ENCODE results near the gene SLC9A4.

Gene SLC9A4, protein sequence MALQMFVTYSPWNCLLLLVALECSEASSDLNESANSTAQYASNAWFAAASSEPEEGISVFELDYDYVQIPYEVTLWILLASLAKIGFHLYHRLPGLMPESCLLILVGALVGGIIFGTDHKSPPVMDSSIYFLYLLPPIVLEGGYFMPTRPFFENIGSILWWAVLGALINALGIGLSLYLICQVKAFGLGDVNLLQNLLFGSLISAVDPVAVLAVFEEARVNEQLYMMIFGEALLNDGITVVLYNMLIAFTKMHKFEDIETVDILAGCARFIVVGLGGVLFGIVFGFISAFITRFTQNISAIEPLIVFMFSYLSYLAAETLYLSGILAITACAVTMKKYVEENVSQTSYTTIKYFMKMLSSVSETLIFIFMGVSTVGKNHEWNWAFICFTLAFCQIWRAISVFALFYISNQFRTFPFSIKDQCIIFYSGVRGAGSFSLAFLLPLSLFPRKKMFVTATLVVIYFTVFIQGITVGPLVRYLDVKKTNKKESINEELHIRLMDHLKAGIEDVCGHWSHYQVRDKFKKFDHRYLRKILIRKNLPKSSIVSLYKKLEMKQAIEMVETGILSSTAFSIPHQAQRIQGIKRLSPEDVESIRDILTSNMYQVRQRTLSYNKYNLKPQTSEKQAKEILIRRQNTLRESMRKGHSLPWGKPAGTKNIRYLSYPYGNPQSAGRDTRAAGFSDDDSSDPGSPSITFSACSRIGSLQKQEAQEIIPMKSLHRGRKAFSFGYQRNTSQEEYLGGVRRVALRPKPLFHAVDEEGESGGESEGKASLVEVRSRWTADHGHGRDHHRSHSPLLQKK
- long read RNA-seq, donor 1, full-length matches to known transcripts = 1 of 1 reads
- long read RNA-seq, donor 1, partial matches to known transcripts = 0 of 1 reads
- long read RNA-seq, donor 1, other reads (novel, unspliced or antisense) = 0 of 1 reads
- long read RNA-seq, donor 2 = 0 reads
- long read RNA-seq, donor 3 = 0 reads
- long read RNA-seq, donor 4 = 0 reads
- long read RNA-seq, donor 5 = 0 reads
- long read RNA-seq, donor 6 = 0 reads
- long read RNA-seq, donor 7 = 0 reads
- long read RNA-seq, donor 8, full-length matches to known transcripts = 1 of 1 reads
- long read RNA-seq, donor 8, partial matches to known transcripts = 0 of 1 reads
- long read RNA-seq, donor 8, other reads (novel, unspliced or antisense) = 0 of 1 reads

DNA sequence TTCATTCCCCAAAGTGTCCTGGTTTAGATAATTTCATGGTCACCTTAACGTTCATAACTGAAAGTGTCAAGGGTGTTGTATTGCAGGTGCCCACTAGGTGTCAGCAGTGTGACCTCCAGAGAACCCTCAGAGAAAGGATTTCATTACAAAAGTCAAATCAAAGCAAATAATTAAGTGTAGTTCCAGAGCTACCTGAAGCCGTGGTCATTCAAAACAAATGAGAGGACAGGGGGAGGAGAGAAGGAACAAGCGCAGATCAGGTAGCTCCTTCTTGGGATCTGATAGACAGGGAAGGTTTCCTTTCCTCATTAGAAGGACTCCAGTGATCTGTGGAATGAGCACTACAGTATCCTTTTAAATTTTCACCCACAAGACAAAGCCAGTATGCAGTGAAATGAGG, at the start of gene SLC9A4:
SLC9A4 (plus strand) TSS at position 207 of the 400 bp plus-strand sequence. CDS start 534 bp downstream, outside the sequence.
- peak; percentile 37 for DNase-seq

DNA sequence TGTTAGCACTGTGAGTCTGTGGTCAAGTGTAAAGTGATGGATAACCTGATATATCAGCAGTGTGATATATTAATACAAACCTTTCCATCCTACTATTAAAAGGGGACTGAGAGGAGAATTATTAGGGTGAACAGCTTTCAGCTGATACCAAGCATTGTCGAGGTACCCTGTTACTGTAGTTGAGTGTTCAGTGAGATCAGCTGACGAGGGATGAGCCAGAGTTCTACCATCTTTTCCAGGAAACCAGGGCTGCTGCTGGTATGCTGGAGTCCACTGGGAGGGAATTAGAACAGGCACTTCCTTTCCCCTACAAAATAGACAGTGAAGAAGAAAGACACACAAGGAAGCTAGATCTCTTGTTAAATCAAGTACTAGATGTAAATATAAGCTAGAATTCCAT, 49.7 kb upstream of the SLC9A4 start:
- DNase-seq = no peak

DNA sequence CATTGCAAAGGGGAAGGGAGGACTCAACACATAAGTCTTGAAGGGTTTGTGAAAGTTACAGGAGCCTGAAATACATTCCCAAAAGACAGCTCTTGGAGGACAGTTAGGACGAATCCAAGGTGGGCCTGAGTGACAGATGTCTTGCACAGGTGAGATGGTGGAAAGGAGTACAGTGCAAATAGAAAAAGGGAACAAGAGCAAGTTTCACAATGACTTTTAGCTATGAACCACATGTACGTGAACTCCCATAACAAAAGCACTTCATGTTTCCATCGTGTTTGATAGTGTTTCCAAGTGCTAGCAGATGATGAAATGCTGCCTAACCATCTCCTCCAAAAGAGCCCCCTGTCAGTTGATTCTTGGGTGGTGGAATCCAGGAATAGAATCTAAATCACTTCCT, 48.3 kb upstream of the SLC9A4 start:
- DNase-seq = no peak

DNA sequence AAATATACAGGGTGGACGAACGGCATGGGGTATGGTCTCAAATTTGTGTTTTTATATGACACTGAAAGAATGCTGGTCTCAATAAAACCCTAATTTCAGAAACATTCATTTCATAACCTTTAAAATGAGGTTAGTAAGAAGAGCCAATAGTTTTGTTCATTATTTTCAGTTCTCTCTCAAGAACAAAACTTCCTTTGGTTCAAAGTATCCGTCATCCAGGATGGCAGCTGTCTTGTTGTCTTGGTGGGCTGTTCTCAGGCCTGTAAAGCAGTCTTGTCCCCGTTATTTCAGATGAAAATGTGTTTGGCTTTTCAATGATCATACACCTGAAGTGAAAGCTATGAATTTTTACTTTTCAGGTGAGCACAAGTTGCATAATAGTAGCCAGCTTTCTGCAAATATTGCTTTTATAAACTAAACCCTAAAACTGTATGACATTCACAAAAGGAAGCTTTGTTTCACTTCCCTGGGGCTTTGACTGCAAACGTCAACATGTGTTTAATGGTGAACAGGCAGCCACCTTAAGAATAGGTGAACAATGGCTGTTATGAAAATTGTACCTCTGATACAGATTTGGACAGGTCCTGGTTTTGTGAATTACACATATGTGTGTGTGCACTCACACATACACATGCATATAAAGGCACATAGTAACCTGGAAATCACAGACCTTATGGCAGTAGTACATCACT, 47.4 kb upstream of the SLC9A4 start:
- DNase-seq = no peak

DNA sequence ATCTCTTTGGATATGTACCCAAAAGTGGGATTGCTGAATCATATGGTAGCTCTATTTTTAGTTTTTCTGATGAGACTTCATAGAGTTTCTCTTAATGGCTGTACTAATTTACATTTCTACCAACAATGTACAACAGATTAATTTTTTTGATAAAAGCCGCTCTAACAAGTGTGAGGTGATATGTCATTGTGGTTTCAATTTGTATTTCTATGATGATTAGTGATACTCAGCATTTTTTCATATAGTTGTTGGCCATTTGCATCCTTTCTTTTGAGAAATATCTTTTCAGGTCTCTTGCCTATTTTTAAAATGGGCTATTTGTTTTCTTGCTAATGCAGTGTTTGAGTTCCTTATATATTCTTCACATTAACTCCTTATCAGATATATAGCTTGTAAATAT, 45.8 kb upstream of the SLC9A4 start:
- no peak for DNase-seq

DNA sequence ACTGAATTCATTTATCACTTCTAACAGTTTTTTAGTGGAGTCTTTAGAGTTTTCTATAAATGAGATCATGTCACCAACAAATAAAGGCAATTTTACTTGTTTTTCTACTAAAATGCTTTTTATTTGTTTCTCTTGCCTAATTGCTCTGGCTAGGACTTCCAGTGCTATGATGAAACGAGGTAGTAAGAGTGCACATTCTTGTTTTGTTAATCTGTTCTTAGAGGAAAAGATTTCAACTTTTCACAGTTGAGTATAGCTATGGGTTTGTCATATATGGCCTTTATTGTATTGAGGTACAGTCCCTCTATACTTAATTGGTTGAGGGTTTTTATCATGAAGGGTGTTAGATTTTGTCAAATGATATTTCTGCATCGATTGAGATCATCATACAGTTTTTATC, 44.5 kb upstream of the SLC9A4 start:
- no peak for DNase-seq

DNA sequence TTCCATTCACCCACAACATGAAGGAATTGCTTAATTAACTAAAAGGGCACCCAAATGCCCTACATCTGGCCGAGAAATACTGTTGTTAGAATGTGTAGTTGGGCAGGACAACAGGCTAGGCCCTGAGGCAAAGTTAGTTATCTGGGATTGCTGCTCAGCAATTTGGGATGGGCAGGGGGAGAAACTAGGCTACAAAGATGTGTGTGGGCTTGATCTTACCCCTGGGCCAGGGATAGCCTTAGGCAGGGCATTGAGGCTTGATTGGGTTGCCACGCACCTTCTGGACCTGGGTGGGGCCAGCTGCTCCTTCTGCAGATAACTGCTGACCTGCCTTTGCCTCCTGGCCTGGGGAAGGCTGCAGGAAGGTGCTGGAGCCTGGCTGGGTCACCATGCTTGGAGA, 40.6 kb upstream of the SLC9A4 start:
- no peak for DNase-seq

DNA sequence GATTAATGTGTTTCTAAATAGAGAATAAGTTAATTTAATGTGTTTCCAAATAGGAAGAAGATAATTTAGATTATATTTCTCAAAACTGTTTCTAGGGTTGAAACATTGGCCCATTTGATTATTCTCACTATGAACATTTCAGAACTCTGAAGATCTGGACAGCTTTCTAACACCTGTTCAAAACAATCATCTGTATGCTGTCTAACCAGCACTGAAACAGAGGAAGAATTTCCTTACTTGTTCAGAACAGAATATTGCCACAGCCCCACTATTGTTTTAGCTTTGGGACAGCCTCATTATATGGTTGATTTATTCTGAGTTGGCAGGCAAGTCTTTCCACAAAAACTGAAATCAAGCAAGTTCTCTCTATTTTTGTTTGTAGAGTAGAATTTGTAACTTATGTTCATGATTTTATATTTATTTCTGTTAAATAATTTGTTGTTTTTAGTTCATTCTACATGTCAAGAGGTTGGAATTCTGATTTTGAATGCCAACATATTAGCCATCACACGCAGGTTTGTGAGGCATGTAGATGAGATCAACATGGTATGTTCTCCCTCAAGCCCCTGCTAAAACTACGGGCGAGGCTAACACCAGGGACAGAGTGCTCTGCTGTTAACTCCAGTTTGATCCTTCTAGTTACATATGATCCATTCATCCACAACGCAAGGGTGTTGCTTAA, 38.9 kb upstream of the SLC9A4 start:
- DNase-seq = no peak

DNA sequence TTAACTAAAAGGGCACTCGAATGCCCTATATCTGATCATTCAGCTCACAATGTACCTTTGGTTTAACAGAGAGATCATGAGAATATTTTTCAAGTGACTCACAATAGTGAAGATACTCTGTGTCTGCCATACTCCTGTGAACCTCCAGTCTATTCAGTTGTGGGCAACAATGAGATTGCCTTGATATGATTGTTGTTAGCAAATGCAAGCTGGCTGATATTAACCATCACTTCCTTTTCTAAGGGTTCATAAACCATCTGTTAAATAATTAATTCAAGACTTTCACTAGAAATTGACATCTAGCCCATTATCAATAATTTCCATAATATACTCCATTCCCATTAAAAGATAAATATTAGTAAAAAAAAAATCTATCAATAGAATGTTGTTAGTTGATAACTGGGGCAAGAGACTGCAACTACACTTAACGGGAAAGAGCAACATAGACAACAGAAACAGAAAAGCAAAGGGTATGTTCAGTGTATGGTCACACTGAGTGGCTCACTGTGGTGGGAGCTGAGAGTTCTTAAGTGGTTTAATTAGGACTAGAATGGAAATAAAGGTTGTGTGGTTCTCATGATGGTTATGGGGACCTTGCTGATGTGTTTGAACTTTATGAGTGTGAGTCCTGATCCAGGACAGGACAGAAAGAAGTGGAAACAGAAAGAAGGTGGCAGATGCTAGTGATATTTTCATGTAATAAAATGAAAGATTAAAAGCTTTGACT, 38.2 kb upstream of the SLC9A4 start:
- no peak for DNase-seq

DNA sequence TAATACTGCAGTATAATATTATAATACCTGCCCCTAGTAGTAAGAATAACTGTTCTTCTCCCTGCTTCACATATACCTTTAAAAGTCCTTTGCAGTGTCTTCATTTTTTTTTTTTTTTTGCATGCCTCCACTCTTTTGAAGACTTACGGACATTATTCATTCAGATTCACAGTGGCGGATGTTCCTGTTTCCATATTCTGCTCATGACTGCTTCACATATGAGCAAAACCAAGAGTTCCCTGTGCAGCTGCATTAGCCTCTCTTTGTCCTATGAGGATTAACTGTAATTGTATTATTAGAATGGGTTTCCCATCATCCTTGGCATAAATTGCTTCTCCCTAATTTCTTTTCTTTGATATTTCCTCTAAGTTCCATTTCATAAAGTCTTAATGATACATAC, 37.3 kb upstream of the SLC9A4 start:
- no peak for DNase-seq

DNA sequence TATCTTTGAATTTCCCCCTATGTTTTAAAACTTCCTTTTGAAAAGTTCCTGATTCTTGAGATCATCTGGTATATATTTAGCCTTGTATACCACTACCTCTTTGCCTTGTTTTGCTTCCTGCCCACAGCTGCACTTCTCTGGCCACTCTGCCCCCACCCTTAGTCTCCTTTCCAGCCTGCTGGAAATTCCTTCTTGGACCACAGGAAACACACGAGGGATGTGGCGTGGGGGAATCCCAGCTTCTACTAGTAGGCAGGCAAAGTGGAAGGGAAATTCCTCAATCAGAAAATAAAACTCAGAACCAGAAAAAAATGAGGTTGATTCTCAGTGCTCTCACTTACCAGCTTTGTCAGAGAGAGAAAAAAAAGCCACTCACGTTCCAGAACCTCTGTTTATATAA, 36.7 kb upstream of the SLC9A4 start:
- DNase-seq = no peak

DNA sequence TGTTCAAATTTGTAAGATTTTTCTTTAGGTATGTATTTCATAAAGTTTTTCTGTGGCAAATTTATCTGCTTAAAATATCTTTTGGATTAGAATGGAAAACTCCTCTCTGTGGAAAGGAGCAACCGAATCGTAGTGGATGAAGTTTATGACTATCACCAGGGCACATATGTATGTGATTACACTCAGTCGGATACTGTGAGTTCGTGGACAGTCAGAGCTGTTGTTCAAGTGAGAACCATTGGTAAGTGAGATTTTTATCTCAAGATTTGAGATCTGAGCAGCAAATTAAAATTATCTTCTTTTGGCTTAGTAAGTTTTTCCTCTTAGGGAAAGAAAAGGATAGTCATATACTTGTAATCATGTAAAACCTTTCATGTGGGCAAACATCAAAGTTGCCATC, 35.9 kb upstream of the SLC9A4 start:
- no peak for DNase-seq

DNA sequence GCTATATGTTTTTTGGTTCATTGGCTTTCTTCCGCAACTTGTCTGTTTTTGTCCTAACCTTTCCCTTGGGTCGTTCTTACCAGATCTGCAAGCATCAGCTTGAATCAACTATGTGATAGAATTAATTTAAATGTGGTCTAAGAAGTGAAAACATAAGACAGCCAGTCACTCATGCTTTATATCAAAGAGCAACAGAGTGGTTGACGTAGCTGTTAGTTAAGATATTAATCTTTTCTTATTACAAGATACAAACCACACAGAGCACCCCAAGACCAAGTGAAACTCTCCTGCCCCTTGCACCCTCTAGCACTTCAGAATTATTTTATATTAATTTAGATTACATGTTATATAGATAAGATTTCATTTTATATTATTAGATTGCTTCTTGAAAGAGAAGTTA, 34.9 kb upstream of the SLC9A4 start:
- DNase-seq = no peak

DNA sequence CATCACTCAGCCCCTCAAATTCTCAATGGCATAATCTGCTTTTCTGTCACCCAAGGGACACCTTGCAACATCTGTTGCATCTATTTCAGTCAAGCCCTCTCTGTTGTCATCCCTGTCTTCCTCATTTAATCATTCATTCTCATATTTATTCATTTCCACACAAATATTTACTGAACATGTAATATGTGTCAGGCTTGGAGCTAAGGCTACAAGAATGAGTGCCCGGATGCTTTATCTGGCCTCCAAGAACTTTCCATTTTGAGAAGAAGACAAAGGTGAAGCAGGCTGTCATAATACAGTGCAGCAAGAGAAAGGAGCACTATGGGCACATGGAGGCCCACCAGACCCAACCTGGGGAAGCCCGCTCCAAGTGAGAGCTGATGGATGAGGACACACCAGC, 34.4 kb upstream of the SLC9A4 start:
- no peak for DNase-seq

DNA sequence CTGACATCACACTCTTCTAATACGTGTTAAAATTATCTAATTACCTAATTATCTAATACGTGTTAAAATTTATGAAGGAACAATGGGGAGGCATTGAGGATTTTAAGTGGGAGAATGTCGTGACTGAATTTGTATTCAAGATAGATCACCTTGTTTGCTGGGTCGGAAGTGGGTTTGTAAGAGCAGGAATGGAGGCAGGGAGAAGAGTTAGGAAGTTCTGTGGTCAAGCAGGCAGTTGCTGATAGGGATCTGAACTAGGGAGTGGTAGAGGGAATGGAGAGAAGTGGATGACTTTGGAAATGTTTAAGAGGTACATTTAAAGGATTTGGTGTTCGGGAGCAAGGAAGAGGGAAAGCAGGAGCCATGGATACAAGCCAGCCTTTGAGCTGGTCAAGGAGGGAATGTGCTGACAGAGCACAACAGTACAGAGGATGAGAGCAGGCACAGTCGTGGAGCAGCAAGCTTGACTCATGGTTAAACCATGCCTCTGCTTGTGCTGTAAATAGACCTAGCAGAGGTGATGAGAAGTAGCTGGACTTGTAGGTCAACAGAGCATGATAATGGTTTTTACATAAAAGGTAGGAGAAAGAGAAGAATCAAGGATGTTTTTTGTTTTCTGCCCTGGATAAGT, 33.8 kb upstream of the SLC9A4 start:
- no peak for DNase-seq

DNA sequence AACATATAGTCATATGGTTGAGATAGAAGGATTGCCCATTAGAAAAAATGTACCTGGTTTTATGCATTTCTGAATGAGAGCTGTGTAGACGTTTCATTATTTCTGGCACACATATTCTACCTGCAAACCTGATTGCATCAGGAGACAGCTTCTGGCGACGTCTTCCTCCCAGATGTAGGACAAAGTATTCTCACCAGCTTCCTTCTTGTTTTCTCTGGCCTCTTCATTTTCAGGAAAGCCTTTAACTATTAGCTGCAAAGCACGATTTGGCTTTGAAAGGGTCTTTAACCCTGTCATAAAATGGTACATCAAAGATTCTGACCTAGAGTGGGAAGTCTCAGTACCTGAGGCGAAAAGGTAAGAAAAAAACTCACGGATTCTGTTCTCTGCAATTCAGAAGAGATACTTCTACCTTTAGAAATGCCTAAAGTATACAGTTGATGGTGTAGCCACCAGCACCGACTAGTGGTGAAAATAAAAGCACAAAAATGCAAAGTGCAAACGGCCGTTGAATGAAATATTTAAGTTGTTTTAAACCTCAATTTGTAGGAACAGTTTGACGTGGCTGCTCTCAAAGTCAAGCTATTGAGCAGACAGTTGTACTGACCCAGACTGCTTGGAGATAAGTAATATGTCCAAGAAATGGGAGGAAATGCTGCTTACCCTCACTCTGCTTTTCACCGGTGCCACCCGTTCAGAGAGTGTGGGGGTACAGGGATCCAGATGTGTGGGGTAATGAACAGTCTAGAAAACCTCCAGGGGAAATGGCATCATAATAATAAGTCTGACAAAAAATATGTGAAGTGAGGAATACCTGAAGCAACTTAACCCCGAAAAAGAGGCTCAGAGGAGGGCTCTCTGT, 29.8 kb upstream of the SLC9A4 start:
- no peak for DNase-seq

DNA sequence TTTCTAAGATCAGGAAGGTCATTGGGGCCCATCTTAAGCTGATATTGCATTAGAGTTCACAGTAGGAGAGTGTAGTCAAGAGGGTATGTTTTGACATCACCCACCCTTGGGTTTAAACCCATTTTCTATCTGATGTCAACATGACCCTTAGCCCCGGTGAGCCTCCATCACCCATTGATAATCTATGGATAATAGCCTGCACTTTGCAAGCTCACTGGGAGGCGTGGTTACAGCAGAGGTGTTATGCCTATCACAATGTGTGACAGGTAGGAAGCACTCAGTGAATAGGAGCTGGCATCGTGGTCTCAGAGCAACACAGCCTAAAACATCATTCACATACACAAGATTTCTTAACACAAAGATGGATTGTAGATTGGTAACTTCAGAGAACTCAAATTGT, 28.8 kb upstream of the SLC9A4 start:
- no peak for DNase-seq

DNA sequence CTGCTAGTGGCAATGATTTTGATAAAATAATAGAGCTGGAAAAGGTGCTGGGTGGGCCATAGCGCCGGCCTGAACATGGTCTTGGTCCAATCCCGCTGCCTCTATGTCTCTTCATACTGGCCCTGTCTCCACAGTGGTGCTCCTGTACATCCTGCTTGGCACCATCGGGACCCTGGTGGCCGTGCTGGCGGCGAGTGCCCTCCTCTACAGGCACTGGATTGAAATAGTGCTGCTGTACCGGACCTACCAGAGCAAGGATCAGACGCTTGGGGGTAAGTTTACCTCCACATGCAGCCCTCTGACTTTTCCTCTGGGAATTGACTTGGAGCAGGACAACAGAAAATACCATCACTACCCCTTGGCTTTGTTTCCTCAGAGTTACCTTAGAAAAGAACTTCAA, 26.1 kb upstream of the SLC9A4 start:
- no peak for DNase-seq

DNA sequence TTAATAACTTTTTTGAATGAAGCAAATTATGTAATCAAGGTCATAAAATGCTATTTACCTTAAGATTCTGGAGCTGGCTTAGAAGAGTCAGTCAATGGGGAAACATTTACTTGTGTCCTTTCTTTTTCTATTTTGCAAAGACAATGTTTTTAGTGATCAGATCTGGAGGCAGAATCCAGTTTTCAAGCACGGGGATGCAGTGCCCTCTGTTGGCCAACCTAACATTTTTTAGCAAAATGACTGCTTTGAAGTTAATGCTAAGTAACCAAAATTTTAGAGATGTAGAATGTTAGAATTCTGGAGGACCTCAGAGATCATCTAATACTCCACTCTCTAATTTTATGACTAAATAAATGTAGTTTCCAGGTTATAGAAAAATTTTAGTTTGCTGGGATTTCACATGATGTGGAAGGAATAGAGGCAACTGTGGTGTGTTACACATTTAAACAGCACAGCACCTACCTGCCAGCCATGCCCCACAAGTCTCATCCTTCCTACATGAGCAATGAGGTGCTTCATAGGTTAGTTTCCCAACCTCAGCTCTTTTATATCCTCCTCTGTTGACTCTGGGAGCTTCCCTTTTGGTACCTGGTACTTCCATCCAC, 23.6 kb upstream of the SLC9A4 start:
- no peak for DNase-seq

Data from right kidney (tissue), 9 donors.